Ectodermal cell (in vitro differentiated cells): ENCODE data around the gene RFX4.

ENCODE experiments used
- H3K27ac ChIP-seq: 2 replicates; pipeline ENCODE4 v1.7.0; 2013; ENCODE audit warnings: mild to moderate bottlenecking, low read depth, low read length; ENCODE audit not compliant: insufficient read depth, poor library complexity, severe bottlenecking
- H3K27me3 ChIP-seq: 2 replicates; pipeline ENCODE4 v1.7.0; 2013; ENCODE audit warnings: mild to moderate bottlenecking, low read length; ENCODE audit not compliant: insufficient read depth, control insufficient read depth, poor library complexity, severe bottlenecking
- H3K36me3 ChIP-seq: one replicate; pipeline ENCODE4 v1.7.0; 2013; ENCODE audit warnings: low read length; ENCODE audit not compliant: control insufficient read depth, insufficient read depth
- H3K4me1 ChIP-seq: one replicate; pipeline ENCODE4 v1.7.0; 2013; ENCODE audit warnings: low read length; ENCODE audit not compliant: control insufficient read depth, insufficient read depth
- H3K4me3 ChIP-seq: 2 replicates; pipeline ENCODE4 v1.7.0; 2013; ENCODE audit warnings: low read depth, low read length, control low read depth; ENCODE audit not compliant: insufficient read depth
- H3K9me3 ChIP-seq: 2 replicates; pipeline ENCODE4 v1.7.0; 2013; ENCODE audit warnings: mild to moderate bottlenecking, low read length, moderate library complexity; ENCODE audit not compliant: control insufficient read depth
- WGBS, 2 experiments: methylation state at CpG; one replicate each; pipeline ENCODE4 v1.1.7; 2013; ENCODE audit warnings: missing lambda C conversion rate in 2 of 2; 5-methylcytosine and 5-hydroxymethylcytosine counted together

RFX4 gene

GRCh38 chr12:106670131-106670530 lies 87.3 kb downstream of the RFX4 start:
- 87 to 91% methylated on average over 3 of the region's 3 CpGs for WGBS, 2 experiments
- Histone ChIP-seq H3K4me3 (no peak overlapping the region), H3K9me3 (no peaks in the 10 kb centered on the region)

GRCh38 chr12:106671840-106672239 lies 89.0 kb downstream of the RFX4 start:
- no peaks in the 10 kb centered on the region for H3K9me3 ChIP-seq
- 75 to 90% methylated on average over 5 to 6 of the region's 6 CpGs for WGBS, 2 experiments
- peaks cover 35% of the 10 kb centered on the region for H3K4me1 ChIP-seq
- peaks cover 6% of the 10 kb centered on the region for H3K36me3 ChIP-seq
- peak overlapping the region; percentile 98 for H3K27ac ChIP-seq
- H3K4me3 ChIP-seq = no peak overlapping the region
- no peaks in the 10 kb centered on the region for H3K27me3 ChIP-seq

More at GRCh38 chr12:106670131-106670530, 87.3 kb downstream of the RFX4 start:
- H3K4me1 ChIP-seq = peaks cover 39% of the 10 kb centered on the region
- H3K27ac ChIP-seq = no peak overlapping the region
- no peaks in the 10 kb centered on the region for H3K27me3 ChIP-seq
- H3K36me3 ChIP-seq = no peaks in the 10 kb centered on the region

- 5 to 12% methylated on average over 7 to 8 of the region's 8 CpGs for WGBS, 2 experiments
- Histone ChIP-seq H3K4me1 (peaks cover 32% of the 10 kb centered on the region), H3K27ac (peak overlapping the region; percentile 98), H3K9me3 (no peaks in the 10 kb centered on the region), H3K36me3 (peaks cover 6% of the 10 kb centered on the region), H3K27me3 (no peaks in the 10 kb centered on the region), H3K4me3 (peak overlapping the region; percentile 3)
Measured at GRCh38 chr12:106672314-106673025, 89.7 kb downstream of the RFX4 start.

GRCh38 chr12:106673141-106673540 lies 90.3 kb downstream of the RFX4 start:
- H3K36me3 ChIP-seq = peaks cover 6% of the 10 kb centered on the region
- no peaks in the 10 kb centered on the region for H3K27me3 ChIP-seq
- peak overlapping the region; percentile 98 for H3K27ac ChIP-seq
- no peaks in the 10 kb centered on the region for H3K9me3 ChIP-seq
- H3K4me3 ChIP-seq = peak overlapping the region; percentile 3
- peaks cover 29% of the 10 kb centered on the region for H3K4me1 ChIP-seq
- WGBS, 2 experiments = 55 to 57% methylated on average over 8 of the region's 8 CpGs

- WGBS, 2 experiments = 96% methylated on average over 10 of the region's 10 CpGs
- Histone ChIP-seq H3K4me3 (no peak overlapping the region), H3K36me3 (peaks cover 6% of the 10 kb centered on the region), H3K9me3 (no peaks in the 10 kb centered on the region), H3K27me3 (no peaks in the 10 kb centered on the region), H3K4me1 (peaks cover 26% of the 10 kb centered on the region), H3K27ac (no peak overlapping the region)
Measured at GRCh38 chr12:106675651-106676435, 93.0 kb downstream of the RFX4 start.

GRCh38 chr12:106679574-106679973 lies 96.8 kb downstream of the RFX4 start:
- Histone ChIP-seq H3K36me3 (peaks cover 12% of the 10 kb centered on the region), H3K4me3 (no peak overlapping the region), H3K27me3 (no peaks in the 10 kb centered on the region), H3K9me3 (no peaks in the 10 kb centered on the region), H3K4me1 (peaks cover 11% of the 10 kb centered on the region), H3K27ac (no peak overlapping the region)
- WGBS, 2 experiments = 88 to 95% methylated on average over 1 of the region's 1 CpG

GRCh38 chr12:106680280-106680679 lies 97.5 kb downstream of the RFX4 start:
- Histone ChIP-seq H3K27ac (no peak overlapping the region), H3K9me3 (no peaks in the 10 kb centered on the region), H3K36me3 (peaks cover 12% of the 10 kb centered on the region), H3K4me3 (no peak overlapping the region), H3K27me3 (no peaks in the 10 kb centered on the region), H3K4me1 (peaks cover 11% of the 10 kb centered on the region)

GRCh38 chr12:106681210-106681609 lies 98.4 kb downstream of the RFX4 start:
- Histone ChIP-seq H3K27me3 (no peaks in the 10 kb centered on the region), H3K4me3 (no peak overlapping the region), H3K36me3 (peaks cover 6% of the 10 kb centered on the region), H3K9me3 (no peaks in the 10 kb centered on the region), H3K27ac (no peak overlapping the region), H3K4me1 (peaks cover 11% of the 10 kb centered on the region)
- WGBS, 2 experiments = 48 to 53% methylated on average over 3 of the region's 3 CpGs

- H3K27ac ChIP-seq = no peak overlapping the region
- no peaks in the 10 kb centered on the region for H3K9me3 ChIP-seq
- H3K27me3 ChIP-seq = no peaks in the 10 kb centered on the region
- no peak overlapping the region for H3K4me3 ChIP-seq
- WGBS, 2 experiments = 71 to 80% methylated on average over 4 of the region's 4 CpGs
- peaks cover 11% of the 10 kb centered on the region for H3K4me1 ChIP-seq
- peaks cover 6% of the 10 kb centered on the region for H3K36me3 ChIP-seq
Measured at GRCh38 chr12:106682594-106683234, 99.9 kb downstream of the RFX4 start.

- Histone ChIP-seq H3K4me3 (no peak overlapping the region), H3K27ac (no peak overlapping the region), H3K4me1 (peaks cover 11% of the 10 kb centered on the region), H3K36me3 (peaks cover 15% of the 10 kb centered on the region), H3K9me3 (no peaks in the 10 kb centered on the region), H3K27me3 (no peaks in the 10 kb centered on the region)
- 90% methylated on average over 7 of the region's 7 CpGs for WGBS, 2 experiments
Measured at GRCh38 chr12:106684497-106684896, 101.7 kb downstream of the RFX4 start.
